ENCODE measurements around the gene TMC5.

- TF ChIP-seq EZH2 (IDR thresholded peaks at IDR 0.05; ENCODE audit: borderline replicate concordance, low read depth, low read length, poor library complexity, severe bottlenecking) (no peak), CTCF (conservative IDR thresholded peaks at IDR 0.05; ENCODE audit: low read depth, low read length) (no peak)
Measured at GRCh38 chr16:19392352-19392751, 25.3 kb upstream of the TMC5 start.

Measured in A673 (cell line).